HuH-7.5 (cell line): ENCODE data around the gene CA5A.

Source experiments
- DNase-seq: peaks from one replicate; pipeline ENCODE4 v3.0.0; 2011; ENCODE audit warnings: low spot score

The CA5A gene

GRCh38 chr16:87963400-87963799, 27.1 kb upstream of the CA5A start:
- no peak for DNase-seq

DNA sequence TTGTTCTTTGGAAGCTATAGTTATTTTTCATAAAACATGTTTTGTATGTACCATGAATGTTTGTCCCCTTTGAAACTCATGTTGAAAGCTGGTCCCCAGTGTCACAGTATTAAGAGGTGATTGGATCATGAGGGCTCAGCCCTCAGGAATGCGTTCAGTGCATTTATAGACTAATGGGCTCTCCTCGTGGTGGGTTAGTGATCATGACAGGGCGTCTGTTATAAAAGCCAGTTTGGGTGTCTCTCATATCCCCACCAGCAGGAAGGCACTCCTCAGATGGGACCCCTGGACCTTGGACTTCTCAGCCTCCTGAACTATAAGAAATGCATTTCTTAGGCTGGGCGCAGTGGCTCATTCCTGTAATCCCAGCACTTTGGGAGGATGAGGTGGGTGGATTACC, 25.3 kb upstream of the CA5A start:
- no peak for DNase-seq

DNA sequence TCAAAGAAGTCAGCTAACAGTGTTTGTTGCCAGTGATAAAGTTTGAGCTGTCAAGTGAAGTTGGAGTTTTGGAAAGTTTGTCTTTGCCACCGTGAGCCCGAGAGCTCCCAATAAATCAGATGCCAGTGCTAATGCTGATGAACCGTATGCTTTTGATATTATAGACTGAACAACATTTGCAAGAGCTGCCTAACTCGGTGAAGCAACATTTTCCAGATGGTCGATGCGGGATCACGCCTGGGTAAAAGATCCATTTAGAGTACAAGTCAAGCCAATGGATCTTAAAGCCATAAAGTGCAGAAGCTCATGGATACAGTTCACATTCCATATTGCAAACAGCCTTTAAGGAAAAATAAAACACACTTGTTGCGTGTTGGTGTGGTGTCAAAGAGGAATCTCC, 24.5 kb upstream of the CA5A start:
- DNase-seq = no peak

GRCh38 chr16:87960296-87960695, 24.0 kb upstream of the CA5A start:
- DNase-seq = no peak

DNA sequence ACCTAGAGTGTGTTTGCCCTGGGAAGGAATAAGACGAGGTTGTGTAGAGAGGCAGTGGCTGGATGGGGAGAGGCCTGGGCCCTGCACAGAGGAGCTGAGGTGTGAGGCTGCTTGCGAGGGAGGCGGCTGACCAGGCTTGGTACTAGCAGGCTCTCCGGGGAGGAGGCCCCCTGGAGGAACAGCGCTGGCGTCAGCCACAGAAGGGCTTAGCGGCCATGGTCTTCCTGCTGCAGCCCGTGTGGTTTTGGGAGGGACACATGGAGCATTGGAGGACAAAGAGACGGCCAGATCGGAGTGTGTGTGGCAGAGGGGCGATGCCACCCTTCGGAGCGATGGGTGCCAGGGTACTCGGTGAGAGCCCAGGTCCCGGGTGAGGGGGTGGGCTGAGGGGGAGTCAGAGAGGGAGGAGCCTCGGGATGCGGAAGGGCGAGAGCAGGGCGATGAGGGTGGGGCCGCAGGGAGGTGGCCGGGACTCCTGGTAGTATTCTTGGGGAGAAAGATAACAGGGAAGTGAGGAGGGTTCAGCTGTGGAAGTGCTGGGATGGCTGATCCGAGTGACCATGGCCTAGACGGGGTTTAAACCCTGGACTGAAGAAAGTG, 23.2 kb upstream of the CA5A start:
- DNase-seq = no peak

DNA sequence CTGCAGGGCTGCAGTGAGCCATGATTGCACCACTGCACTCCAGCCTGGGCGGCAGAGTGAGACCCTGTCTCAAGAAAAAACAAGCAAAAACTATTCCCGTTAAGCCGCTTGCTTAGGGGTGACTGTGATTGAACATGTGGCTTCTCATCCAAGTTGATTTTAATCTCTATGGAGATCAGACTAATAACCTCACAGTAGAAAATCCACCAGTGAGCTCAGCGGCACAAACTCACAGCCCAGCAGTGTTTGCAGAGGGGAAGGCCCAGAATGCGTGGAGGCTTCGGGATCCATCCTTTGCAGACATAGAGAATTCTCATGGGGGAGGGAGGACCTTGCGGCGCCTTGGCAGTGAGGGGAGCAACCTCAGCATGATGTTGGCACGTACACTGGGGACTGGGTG, 22.3 kb upstream of the CA5A start:
- no peak for DNase-seq

DNA sequence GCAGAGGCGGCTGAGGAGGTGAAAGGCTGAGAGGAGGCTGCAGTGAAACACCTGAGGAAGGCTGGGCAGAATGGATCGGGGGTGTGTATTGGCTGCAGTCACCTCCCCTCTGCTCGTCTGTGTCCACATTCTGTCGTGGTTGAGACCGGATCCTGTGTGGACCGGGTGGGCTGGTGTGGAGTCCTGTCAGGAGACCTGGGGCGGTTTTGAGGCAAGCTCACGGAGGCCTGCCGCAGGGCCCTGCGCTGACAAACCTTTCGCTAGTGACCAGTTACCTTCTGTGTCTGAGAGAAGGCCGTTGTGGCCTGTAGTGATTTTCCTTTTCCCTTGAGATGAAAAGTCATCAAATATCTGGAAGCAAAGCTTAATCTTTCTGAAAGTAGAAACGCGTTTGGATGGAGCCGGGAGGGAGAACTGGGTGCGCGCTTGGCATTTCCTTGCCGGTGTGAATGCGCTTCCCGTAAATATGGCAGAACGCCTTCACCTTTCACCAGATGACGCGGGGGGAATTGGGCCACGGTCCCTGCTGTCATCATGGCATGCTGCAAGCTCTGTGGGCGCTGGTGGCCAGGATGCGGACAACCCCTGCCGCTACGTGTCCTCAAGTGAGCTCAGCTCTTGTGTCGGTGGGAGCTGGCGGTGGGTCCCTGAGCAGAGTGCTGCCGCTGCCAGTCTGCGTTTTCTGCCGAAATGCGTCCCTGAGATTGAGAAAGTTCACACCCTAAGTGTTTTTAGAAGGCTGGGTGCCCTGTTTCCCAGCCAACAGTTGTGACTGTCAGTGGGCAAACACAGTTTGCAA, 21.2 kb upstream of the CA5A start:
- no peak for DNase-seq

GRCh38 chr16:87956365-87957231, 20.3 kb upstream of the CA5A start:
- no peak for DNase-seq

- no peak for DNase-seq
Observed at GRCh38 chr16:87956098-87956364, 19.7 kb upstream of the CA5A start.

DNA sequence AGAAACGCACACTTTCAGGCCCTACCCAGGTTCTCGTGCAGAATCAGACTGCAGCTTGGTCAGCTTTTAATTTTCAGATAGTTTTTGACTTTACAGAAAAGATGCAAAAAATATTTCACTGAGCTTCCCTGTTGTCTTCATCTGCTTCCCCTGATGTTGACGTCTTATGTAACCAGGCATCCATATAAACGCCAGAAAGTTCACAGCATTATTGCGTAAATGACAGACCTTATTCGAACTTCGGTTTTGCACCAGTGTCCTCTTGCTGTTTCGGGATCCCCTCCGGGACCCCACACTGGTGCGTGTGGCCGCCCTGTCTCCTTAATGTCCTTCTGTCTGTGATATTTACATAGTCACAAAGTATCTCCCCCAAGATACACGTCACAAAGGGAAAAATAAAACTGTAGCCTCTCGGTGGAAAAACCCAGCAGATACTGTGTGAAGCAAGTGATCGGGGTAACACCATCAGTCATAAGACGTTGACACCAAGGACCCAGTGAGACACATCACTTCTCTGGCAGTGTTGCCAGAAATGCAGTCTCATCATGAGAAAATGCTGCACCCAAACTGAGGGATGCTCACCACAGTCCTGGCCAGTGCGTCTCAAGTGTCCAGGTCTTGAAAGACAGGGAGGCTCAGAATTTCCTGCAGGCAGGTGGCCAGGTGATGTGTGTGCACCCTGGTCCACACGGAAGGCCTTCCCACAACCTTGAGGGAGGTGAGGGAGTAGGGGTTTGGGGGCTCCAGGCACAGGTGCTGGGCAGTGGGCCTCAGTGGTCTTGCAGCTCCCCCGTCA, 19.2 kb upstream of the CA5A start:
- DNase-seq = no peak

DNA sequence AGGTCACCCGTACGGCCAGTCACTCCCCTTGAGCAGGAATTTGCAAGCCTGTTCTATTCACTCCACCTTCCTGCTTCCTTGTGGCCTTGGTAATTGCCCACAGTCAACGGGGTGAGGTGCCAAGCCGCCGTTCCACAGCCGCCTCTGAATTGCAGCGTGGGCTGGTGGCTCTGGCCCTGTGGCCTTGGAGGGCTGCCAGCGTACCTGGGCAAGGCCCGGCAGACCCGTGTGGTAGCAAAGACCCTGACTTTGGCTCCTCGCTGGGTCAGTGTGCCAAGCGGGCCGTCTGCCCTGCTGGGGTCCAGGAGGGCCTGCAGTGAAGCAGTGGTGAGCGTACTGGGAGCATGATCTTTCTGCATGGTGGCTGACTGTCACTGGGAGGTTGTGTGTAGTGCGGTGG, 18.5 kb upstream of the CA5A start:
- DNase-seq = no peak

DNA sequence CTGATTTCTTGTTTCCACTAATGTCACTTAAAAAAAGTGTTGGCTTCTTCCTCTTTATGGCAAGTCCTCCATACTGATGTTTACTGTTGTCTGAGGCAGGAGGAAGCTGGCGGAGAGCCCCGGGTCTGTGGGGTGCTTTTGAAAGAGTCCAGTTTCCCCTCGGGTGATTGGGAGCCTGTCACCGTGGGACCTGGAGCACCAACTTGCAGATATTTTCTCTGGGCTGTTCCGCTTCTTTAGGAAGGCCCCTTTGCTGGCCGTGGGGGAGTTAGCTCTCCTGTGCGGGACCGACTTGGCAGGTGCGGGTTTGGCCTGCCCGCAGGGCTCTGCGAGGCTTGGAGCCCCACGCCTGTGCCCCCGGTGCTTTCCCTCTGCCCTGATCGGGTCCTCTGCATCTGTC, 18.0 kb upstream of the CA5A start:
- no peak for DNase-seq

- DNase-seq = no peak
Observed at GRCh38 chr16:87953308-87954215, 17.2 kb upstream of the CA5A start.

- DNase-seq = no peak
Observed at GRCh38 chr16:87952751-87953150, 16.4 kb upstream of the CA5A start.

DNA sequence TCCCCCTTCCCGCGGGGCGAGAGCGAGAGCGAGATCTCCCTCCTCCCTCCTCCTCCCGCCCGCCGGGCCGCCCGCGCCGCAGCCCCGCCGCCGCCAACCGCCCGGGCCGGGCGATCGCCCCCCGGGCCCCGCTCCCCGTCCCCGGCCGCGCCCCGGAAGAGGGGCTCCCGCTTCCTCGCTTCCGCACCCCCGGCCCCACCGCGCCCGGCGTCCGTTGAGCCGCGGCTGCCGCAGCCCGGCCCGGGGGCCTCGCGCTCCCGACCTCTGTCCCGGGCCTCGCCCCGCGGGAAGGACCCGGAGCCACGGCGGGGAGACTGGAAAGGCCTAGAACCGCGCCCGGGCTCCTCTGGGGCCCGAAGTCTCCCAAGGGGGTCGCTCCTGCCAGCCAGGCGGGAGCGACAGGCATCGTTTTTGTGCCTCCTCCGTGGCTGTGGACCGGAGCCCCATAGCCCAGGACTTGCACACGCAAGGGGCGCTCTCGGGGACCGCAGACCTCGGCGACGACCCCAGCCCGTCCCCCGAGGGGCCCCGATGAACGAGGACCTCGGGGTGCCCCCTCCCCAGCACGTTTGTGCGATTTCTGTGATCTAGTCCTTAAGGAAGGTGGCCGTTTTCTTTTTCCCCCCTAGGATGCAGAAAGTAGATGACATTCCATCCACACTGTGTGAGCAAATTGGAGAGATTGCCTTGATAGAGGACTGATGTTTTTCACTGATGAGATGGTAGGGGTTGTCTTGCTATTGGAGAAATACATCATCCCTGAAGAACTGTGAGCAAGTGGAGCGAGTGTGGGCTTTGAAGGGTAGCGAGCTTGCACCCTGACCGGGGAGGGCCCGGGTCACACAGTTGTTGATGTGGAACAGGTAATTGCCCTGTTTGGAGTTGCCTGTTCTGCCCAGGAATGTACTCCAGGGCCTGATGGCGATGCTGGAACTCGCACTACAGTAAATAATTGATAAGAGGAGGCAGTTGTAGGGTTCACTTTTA, 15.5 kb upstream of the CA5A start:
- DNase-seq = peak; percentile 65

- DNase-seq = peak; percentile 99
Observed at GRCh38 chr16:87950765-87951551, 14.6 kb upstream of the CA5A start, which contains the start of gene BANP. BANP (plus strand) TSS chr16:87951434; CDS start chr16:87975116, 23,682 bp downstream.

DNA sequence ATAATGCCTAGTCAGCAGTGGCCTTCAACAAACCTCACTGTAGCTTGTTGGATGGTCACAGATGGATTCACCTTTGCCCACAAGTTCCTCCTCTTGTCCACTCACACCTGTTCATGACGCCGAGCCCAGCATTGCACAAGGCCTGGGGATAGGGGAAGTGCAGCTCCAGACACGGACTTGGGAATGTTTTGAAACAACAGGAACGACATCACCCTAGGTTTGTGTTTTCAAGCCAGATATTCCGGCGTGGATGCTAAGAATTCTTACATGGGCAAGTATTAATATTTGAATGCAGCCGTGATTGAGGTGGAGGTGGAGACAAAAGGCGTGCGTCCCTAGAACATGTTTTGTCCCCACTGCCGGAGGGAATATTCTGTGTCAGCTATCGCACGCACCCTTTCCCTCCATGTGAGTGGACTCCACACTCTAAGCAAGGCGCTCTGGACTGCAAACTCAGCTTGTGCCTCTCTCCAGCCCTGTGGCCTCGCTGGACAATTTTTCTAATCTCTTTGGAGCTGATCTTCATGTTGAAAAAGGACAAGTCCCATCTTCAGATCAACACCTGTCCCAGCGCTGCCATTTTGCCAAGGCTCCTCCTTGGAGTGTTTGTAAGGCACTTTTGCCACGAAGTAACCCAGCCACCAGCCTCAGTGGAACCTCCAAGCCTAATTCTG, 12.9 kb upstream of the CA5A start:
- peak; percentile 49 for DNase-seq

- no peak for DNase-seq
Observed at GRCh38 chr16:87948735-87949070, 12.4 kb upstream of the CA5A start.

GRCh38 chr16:87948119-87948545, 11.8 kb upstream of the CA5A start:
- no peak for DNase-seq
